H9 (cell line): ENCODE results near the gene HSD11B1. TPM values are rescaled to one million over a fixed set of nuclear protein-coding genes. Genes with fewer than 3 reads are reported as not detected.

ENCODE experiments used
- DNase-seq: peaks from one replicate; pipeline ENCODE4 v3.0.0-alpha.2; 2017
- H2AFZ ChIP-seq: one replicate; pipeline ENCODE4 v1.6.1; 2013; ENCODE audit warnings: mild to moderate bottlenecking, low read length, control low read depth, moderate library complexity
- H2AK5ac ChIP-seq: 2 replicates; pipeline ENCODE4 v1.6.1; 2013; ENCODE audit warnings: low read length, control low read depth, mixed read lengths; ENCODE audit not compliant: insufficient read length
- H2BK120ac ChIP-seq: one replicate; pipeline ENCODE4 v1.6.1; 2013; ENCODE audit warnings: low read depth, mild to moderate bottlenecking, low read length, control low read depth, inconsistent platforms; ENCODE audit not compliant: poor library complexity, severe bottlenecking
- H2BK12ac ChIP-seq: 2 replicates; pipeline ENCODE4 v1.6.1; 2013; ENCODE audit warnings: low read length, control low read depth, mixed read lengths, low read depth; ENCODE audit not compliant: insufficient read length
- H2BK15ac ChIP-seq: 2 replicates; pipeline ENCODE4 v1.6.1; 2013; ENCODE audit warnings: low read depth, low read length, control low read depth
- H2BK20ac ChIP-seq: one replicate; pipeline ENCODE4 v1.6.1; 2013; ENCODE audit warnings: low read depth, mild to moderate bottlenecking, low read length, control low read depth, inconsistent platforms; ENCODE audit not compliant: poor library complexity, severe bottlenecking
- H2BK5ac ChIP-seq: 2 replicates; pipeline ENCODE4 v1.6.1; 2013; ENCODE audit warnings: low read length, control low read depth, mixed read lengths; ENCODE audit not compliant: insufficient read length
- H3K14ac ChIP-seq: 2 replicates; pipeline ENCODE4 v1.6.1; 2013; ENCODE audit warnings: low read length, control low read depth; ENCODE audit not compliant: insufficient read depth
- H3K18ac ChIP-seq: 2 replicates; pipeline ENCODE4 v1.6.1; 2013; ENCODE audit warnings: low read depth, mild to moderate bottlenecking, mixed read lengths, low read length, control low read depth; ENCODE audit not compliant: insufficient read length
- H3K23ac ChIP-seq: 2 replicates; pipeline ENCODE4 v1.6.1; 2013; ENCODE audit warnings: low read length, control low read depth, mixed read lengths, low read depth; ENCODE audit not compliant: insufficient read length
- H3K23me2 ChIP-seq: 2 replicates; pipeline ENCODE4 v1.6.1; 2013; ENCODE audit warnings: low read depth, mild to moderate bottlenecking, mixed read lengths, low read length, control low read depth; ENCODE audit not compliant: insufficient read length, poor library complexity, severe bottlenecking
- H3K27ac ChIP-seq: 2 replicates; pipeline ENCODE4 v1.5.1; 2013; ENCODE audit warnings: low read length, control low read depth, mixed read lengths, low read depth; ENCODE audit not compliant: insufficient read length
- H3K27me3 ChIP-seq: 2 replicates; pipeline ENCODE4 v1.6.1; 2013; ENCODE audit warnings: low read length, control low read depth, inconsistent platforms; ENCODE audit not compliant: insufficient read depth
- H3K4ac ChIP-seq: 2 replicates; pipeline ENCODE4 v1.6.1; 2013; ENCODE audit warnings: low read depth, mild to moderate bottlenecking, control low read depth, inconsistent platforms, low read length, moderate library complexity
- H3K4me1 ChIP-seq: 2 replicates; pipeline ENCODE4 v1.6.1; 2013; ENCODE audit warnings: low read length, control low read depth, inconsistent platforms; ENCODE audit not compliant: insufficient read depth
- H3K4me2 ChIP-seq: 2 replicates; pipeline ENCODE4 v1.6.1; 2013; ENCODE audit warnings: low read length, control low read depth, mixed read lengths; ENCODE audit not compliant: insufficient read length, insufficient read depth
- H3K56ac ChIP-seq: 2 replicates; pipeline ENCODE4 v1.6.1; 2013; ENCODE audit warnings: low read depth, mild to moderate bottlenecking, mixed read lengths, low read length, control low read depth; ENCODE audit not compliant: insufficient read length
- H3K79me1 ChIP-seq: 2 replicates; pipeline ENCODE4 v1.6.1; 2013; ENCODE audit warnings: low read depth, mild to moderate bottlenecking, moderate library complexity, low read length, control low read depth, inconsistent platforms; ENCODE audit not compliant: insufficient read depth, poor library complexity, severe bottlenecking
- H3K79me2 ChIP-seq: 2 replicates; pipeline ENCODE4 v1.6.1; 2013; ENCODE audit warnings: low read length, control low read depth, inconsistent platforms; ENCODE audit not compliant: insufficient read depth
- H3K9ac ChIP-seq: 2 replicates; pipeline ENCODE4 v1.6.1; 2013; ENCODE audit warnings: low read length, control low read depth, mixed read lengths; ENCODE audit not compliant: insufficient read length; ENCODE audit errors: extremely low read depth
- H3K9me3 ChIP-seq: one replicate; pipeline ENCODE4 v1.6.1; 2013; ENCODE audit warnings: low read depth, low read length, inconsistent platforms; ENCODE audit not compliant: control insufficient read depth
- H3T11ph ChIP-seq: one replicate; pipeline ENCODE4 v1.6.1; 2013; ENCODE audit warnings: mild to moderate bottlenecking, low read length, control low read depth, inconsistent platforms
- H4K20me1 ChIP-seq: one replicate; pipeline ENCODE4 v1.6.1; 2013; ENCODE audit not compliant: control insufficient read depth, insufficient read length, insufficient read depth
- H4K5ac ChIP-seq: 2 replicates; pipeline ENCODE4 v1.6.1; 2013; ENCODE audit warnings: low read depth, mild to moderate bottlenecking, mixed read lengths, low read length, control low read depth; ENCODE audit not compliant: insufficient read length
- H4K8ac ChIP-seq: replicated peaks from 2 replicates; pipeline ENCODE4 v1.6.1; 2013; ENCODE audit warnings: low read length, control low read depth, mixed read lengths, low read depth; ENCODE audit not compliant: insufficient read length
- H4K91ac ChIP-seq: 2 replicates; pipeline ENCODE4 v1.6.1; 2013; ENCODE audit warnings: low read depth, mild to moderate bottlenecking, moderate library complexity, mixed read lengths, low read length, control low read depth; ENCODE audit not compliant: insufficient read length
- H3K27ac Mint-ChIP-seq, 3 experiments: 2 replicates in 2 of 3; 3 replicates in 1 of 3; pipeline ENCODE4 v1.8.0; 2020 to 2021; ENCODE audit warnings: mixed read lengths in 3 of 3, mild to moderate bottlenecking in 1 of 3, moderate library complexity in 1 of 3
- H3K27me3 Mint-ChIP-seq: 2 replicates; pipeline ENCODE4 v1.8.0; 2021; ENCODE audit warnings: low read depth, mild to moderate bottlenecking, moderate library complexity, mixed read lengths
- H3K36me3 Mint-ChIP-seq, 3 experiments: 2 replicates in 2 of 3; 3 replicates in 1 of 3; pipeline ENCODE4 v1.8.0; 2020 to 2021; ENCODE audit warnings: low read depth in 3 of 3, mixed read lengths in 3 of 3; ENCODE audit not compliant: insufficient read depth in 1 of 3
- H3K4me1 Mint-ChIP-seq, 2 experiments: 2 replicates each; pipeline ENCODE4 v1.8.0; 2020; ENCODE audit warnings: mixed read lengths in 2 of 2
- H3K4me3 Mint-ChIP-seq, 2 experiments: 2 replicates in 1 of 2; 3 replicates in 1 of 2; pipeline ENCODE4 v1.8.0; 2020 to 2021; ENCODE audit warnings: mild to moderate bottlenecking in 2 of 2, mixed read lengths in 2 of 2, moderate library complexity in 1 of 2
- H3K9me3 Mint-ChIP-seq, 2 experiments: 2 replicates in 1 of 2; 3 replicates in 1 of 2; pipeline ENCODE4 v1.8.0; 2020; ENCODE audit warnings: mild to moderate bottlenecking in 2 of 2, mixed read lengths in 2 of 2, moderate library complexity in 1 of 2
- CTCF ChIP-seq: fragments of 200-600 bp; sonication (generic); conservative IDR thresholded peaks from 3 replicates; pipeline ENCODE4 v1.8.0; 2021; ENCODE audit warnings: antibody characterized with exemption, mild to moderate bottlenecking
- WGBS: extraction: QIAGEN DNeasy Blood & Tissue Kit; methylation state at CpG from one replicate; pipeline ENCODE4 v1.1.7; 2013; ENCODE audit warnings: missing lambda C conversion rate, low lambda C conversion rate, mixed read lengths; ENCODE audit not compliant: insufficient read length; ENCODE audit errors: extremely low coverage; 5-methylcytosine and 5-hydroxymethylcytosine counted together
- total RNA-seq: library from RNA; stranded (reverse); gene quantifications from 2 replicates; pipeline ENCODE4 v1.2.1, GENCODE V29; 2021

Gene HSD11B1
- total RNA-seq, 1 experiment from 2014 or later = not detected

DNA sequence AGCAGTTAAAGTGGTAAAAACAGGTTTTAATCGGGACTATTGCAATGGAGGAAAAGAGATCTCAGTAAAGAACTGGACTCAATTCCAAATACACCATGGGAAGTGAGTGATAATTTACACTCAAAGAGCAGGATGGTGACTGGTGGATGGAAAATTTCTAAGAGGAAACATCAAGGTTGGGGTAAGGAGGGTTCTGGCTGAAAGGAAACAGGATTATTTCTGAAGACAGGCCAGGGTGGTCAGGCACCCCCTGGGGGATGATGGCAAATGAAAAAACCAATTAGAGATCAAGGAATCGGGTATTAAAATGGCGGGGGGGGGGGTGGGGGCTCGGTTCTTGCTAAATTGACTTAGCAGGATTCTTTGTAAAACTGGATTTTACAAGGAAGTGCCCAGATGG is 12.3 kb upstream of the HSD11B1 start:
- no peak overlapping the region for H2AFZ ChIP-seq
- no peak for TF ChIP-seq CTCF
- no peaks in the 10 kb centered on the region for H3K36me3 Mint-ChIP-seq
- no peak overlapping the region for H3K4me2 ChIP-seq
- H3K23me2 ChIP-seq = no peaks in the 10 kb centered on the region
- no CpG with 5 or more reads among the region's 4 CpGs for WGBS
- H3K4me1 Mint-ChIP-seq = peaks cover 0 to 4% of the 10 kb centered on the region in 2 experiments; a peak in 2 of 4 replicates
- H3K56ac ChIP-seq = no peak overlapping the region
- no peak overlapping the region for H3K27ac Mint-ChIP-seq
- H2BK15ac ChIP-seq = no peak overlapping the region
- H3K9me3 ChIP-seq = no peaks in the 10 kb centered on the region
- H3K27me3 ChIP-seq = no peaks in the 10 kb centered on the region; the same call in 1 of the 2 replicates
- no peak overlapping the region for H3K4ac ChIP-seq
- H3K27ac ChIP-seq = no peak overlapping the region
- no peaks in the 10 kb centered on the region for H3K79me1 ChIP-seq
- H3K14ac ChIP-seq = no peak overlapping the region
- H4K20me1 ChIP-seq = no peaks in the 10 kb centered on the region
- H2BK12ac ChIP-seq = no peak overlapping the region
- no peak overlapping the region for H2AK5ac ChIP-seq
- no peak overlapping the region for H2BK120ac ChIP-seq
- H4K5ac ChIP-seq = no peak overlapping the region
- H3T11ph ChIP-seq = no peak overlapping the region
- H3K4me3 Mint-ChIP-seq = no peak overlapping the region
- H3K27me3 Mint-ChIP-seq = peaks cover 28% of the 10 kb centered on the region
- no peaks in the 10 kb centered on the region for H3K9me3 Mint-ChIP-seq
- H3K18ac ChIP-seq = no peak overlapping the region
- no peak for DNase-seq
- no peaks in the 10 kb centered on the region for H3K4me1 ChIP-seq
- H2BK20ac ChIP-seq = no peak overlapping the region
- no peak overlapping the region for H2BK5ac ChIP-seq
- no peak overlapping the region for H3K9ac ChIP-seq
- no peak overlapping the region for H3K23ac ChIP-seq
- no peaks in the 10 kb centered on the region for H3K79me2 ChIP-seq
- no peak overlapping the region for H4K8ac ChIP-seq
- H4K91ac ChIP-seq = no peak overlapping the region
